ENCODE measurements around the gene RIC8A.

- TF ChIP-seq CTCF (IDR thresholded peaks at IDR 0.05) (no peak), POLR2A (IDR thresholded peaks at IDR 0.05) (no peak)
These were observed 5.6 kb downstream of the RIC8A start for GRCh38 chr11:213111-213510.
